MM.1S (cell line): ENCODE measurements around the gene LRMDA.

ENCODE experiments used
- DNase-seq: peaks from one replicate; pipeline ENCODE4 v3.0.0-alpha.2; 2015
- H2AFZ ChIP-seq: fragments of 300-600 bp; sonication (generic); 2 replicates; pipeline ENCODE4 v1.6.0; 2016; ENCODE audit warnings: antibody characterized with exemption, low read length
- H3F3A ChIP-seq: fragments of 300-600 bp; sonication (generic); 2 replicates; pipeline ENCODE4 v1.6.1; 2016; ENCODE audit warnings: mild to moderate bottlenecking, antibody characterized with exemption, low read length, moderate library complexity, mixed read lengths; ENCODE audit not compliant: insufficient read depth
- H3K27ac ChIP-seq: fragments of 300-600 bp; sonication (generic); 2 replicates; pipeline ENCODE4 v1.5.1; 2016; ENCODE audit warnings: mild to moderate bottlenecking, low read length
- H3K27me3 ChIP-seq: fragments of 300-600 bp; sonication (generic); replicated peaks from 2 replicates; pipeline ENCODE4 v1.6.0; 2016; ENCODE audit warnings: low read length; ENCODE audit not compliant: insufficient read depth
- H3K36me3 ChIP-seq: fragments of 300-600 bp; sonication (generic); replicated peaks from 2 replicates; pipeline ENCODE4 v1.6.1; 2016; ENCODE audit warnings: mild to moderate bottlenecking, low read length, mixed read lengths; ENCODE audit not compliant: insufficient read depth
- H3K4me1 ChIP-seq: fragments of 300-600 bp; sonication (generic); 2 replicates; pipeline ENCODE4 v1.6.1; 2016; ENCODE audit warnings: low read length, mixed read lengths
- H3K4me2 ChIP-seq: fragments of 300-600 bp; sonication (generic); 2 replicates; pipeline ENCODE4 v1.6.0; 2016; ENCODE audit warnings: low read depth, low read length
- H3K4me3 ChIP-seq: fragments of 300-600 bp; sonication (generic); 2 replicates; pipeline ENCODE4 v1.5.1; 2016; ENCODE audit warnings: low read length, mixed read lengths
- H3K79me2 ChIP-seq: fragments of 300-600 bp; sonication (generic); 2 replicates; pipeline ENCODE4 v1.6.1; 2016; ENCODE audit warnings: mixed run types, low read length, mixed read lengths
- H3K9ac ChIP-seq: fragments of 300-600 bp; sonication (generic); 2 replicates; pipeline ENCODE4 v1.6.1; 2016; ENCODE audit warnings: low read length, mixed read lengths
- H3K9me2 ChIP-seq: fragments of 300-600 bp; sonication (generic); replicated peaks from 2 replicates; pipeline ENCODE4 v1.6.1; 2016; ENCODE audit warnings: mild to moderate bottlenecking, low read length, mixed read lengths; ENCODE audit not compliant: insufficient read depth
- H3K9me3 ChIP-seq: fragments of 300-600 bp; sonication (generic); replicated peaks from 2 replicates; pipeline ENCODE4 v1.6.1; 2016; ENCODE audit warnings: mild to moderate bottlenecking, low read length, mixed read lengths; ENCODE audit not compliant: insufficient read depth
- H4K20me1 ChIP-seq: fragments of 300-600 bp; sonication (generic); 2 replicates; pipeline ENCODE4 v1.6.1; 2016; ENCODE audit warnings: mild to moderate bottlenecking, low read length, moderate library complexity, mixed read lengths; ENCODE audit not compliant: insufficient read depth
- EZH2 ChIP-seq: fragments of 300-600 bp; sonication (generic); optimal IDR thresholded peaks from 2 replicates; pipeline ENCODE3; 2017; ENCODE audit warnings: low read depth, mild to moderate bottlenecking, antibody characterized with exemption, low read length, mixed read lengths
- EZH2phosphoT487 ChIP-seq: fragments of 300-600 bp; sonication (generic); IDR thresholded peaks from 2 replicates; pipeline ENCODE4 v1.6.1; 2018; ENCODE audit warnings: antibody characterized with exemption, low read length
- TF ChIP-seq, protein P1 (sequence below): fragments of 300-600 bp; sonication (generic); IDR thresholded peaks from 2 replicates; pipeline ENCODE4 v1.5.1; 2016; ENCODE audit warnings: antibody characterized with exemption, low read length, mixed read lengths

The LRMDA gene

DNA sequence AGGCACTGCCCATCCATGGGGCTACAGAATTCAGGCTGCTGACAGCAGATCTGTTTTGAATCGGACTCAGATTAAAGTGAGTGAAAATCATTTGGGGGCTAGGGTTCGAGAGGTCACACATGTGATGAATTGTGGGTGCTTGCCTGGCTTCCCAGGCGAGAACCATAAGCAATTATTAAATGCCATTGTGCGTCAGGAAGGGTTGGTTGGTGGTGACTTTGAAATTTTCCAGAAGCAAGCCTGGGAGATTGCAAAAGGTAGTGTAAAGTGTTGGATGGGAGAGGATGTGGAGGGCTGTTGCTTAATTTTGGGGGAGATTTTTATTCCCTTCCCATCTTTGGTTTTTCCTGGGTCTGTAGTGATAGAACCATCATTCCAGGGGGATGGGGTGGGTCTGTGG is 34.6 kb downstream of the LRMDA start:
- no peak overlapping the region for H3K9ac ChIP-seq
- H3K27ac ChIP-seq, result no peak overlapping the region
- TF ChIP-seq, protein P1, sequence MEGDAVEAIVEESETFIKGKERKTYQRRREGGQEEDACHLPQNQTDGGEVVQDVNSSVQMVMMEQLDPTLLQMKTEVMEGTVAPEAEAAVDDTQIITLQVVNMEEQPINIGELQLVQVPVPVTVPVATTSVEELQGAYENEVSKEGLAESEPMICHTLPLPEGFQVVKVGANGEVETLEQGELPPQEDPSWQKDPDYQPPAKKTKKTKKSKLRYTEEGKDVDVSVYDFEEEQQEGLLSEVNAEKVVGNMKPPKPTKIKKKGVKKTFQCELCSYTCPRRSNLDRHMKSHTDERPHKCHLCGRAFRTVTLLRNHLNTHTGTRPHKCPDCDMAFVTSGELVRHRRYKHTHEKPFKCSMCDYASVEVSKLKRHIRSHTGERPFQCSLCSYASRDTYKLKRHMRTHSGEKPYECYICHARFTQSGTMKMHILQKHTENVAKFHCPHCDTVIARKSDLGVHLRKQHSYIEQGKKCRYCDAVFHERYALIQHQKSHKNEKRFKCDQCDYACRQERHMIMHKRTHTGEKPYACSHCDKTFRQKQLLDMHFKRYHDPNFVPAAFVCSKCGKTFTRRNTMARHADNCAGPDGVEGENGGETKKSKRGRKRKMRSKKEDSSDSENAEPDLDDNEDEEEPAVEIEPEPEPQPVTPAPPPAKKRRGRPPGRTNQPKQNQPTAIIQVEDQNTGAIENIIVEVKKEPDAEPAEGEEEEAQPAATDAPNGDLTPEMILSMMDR, result no peak
- TF ChIP-seq EZH2phosphoT487 (no peak), EZH2 (no peak)
- no peaks in the 10 kb centered on the region for H3K79me2 ChIP-seq
- no peak overlapping the region for H3K4me3 ChIP-seq
- no peaks in the 10 kb centered on the region for H3K9me3 ChIP-seq
- no peaks in the 10 kb centered on the region for H4K20me1 ChIP-seq
- H3K4me1 ChIP-seq, result no peaks in the 10 kb centered on the region
- DNase-seq, result no peak
- no peaks in the 10 kb centered on the region for H3K9me2 ChIP-seq
- H2AFZ ChIP-seq, result no peak overlapping the region
- H3F3A ChIP-seq, result no peaks in the 10 kb centered on the region
- no peaks in the 10 kb centered on the region for H3K36me3 ChIP-seq
- H3K4me2 ChIP-seq, result no peak overlapping the region
- H3K27me3 ChIP-seq, result no peaks in the 10 kb centered on the region

DNA sequence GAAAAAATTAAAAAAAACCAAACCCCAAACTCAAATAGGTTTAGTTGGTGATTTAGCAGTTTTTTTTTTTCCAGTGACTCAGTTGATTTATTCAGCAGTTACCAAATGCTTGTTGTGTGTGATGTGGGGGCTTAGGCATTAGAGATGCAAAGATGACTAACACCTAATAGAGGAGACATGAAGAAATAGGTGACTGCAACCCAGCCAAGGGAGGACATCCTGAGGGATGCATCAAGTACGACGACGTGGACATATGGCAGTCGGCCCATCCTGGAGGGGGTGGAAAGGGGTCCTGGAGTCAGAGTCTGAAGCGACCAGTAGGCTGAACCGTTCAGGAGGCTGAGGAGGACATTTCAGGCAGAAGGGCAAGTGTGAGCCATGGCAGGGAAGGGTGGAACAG is 35.5 kb downstream of the LRMDA start:
- TF ChIP-seq EZH2 (no peak), EZH2phosphoT487 (no peak)
- TF ChIP-seq, protein P1, result no peak
- no peak overlapping the region for H3K9ac ChIP-seq
- H3K4me3 ChIP-seq, result no peak overlapping the region
- no peaks in the 10 kb centered on the region for H4K20me1 ChIP-seq
- no peaks in the 10 kb centered on the region for H3K9me2 ChIP-seq
- H3K9me3 ChIP-seq, result no peaks in the 10 kb centered on the region
- DNase-seq, result no peak
- no peak overlapping the region for H3K4me2 ChIP-seq
- H2AFZ ChIP-seq, result no peak overlapping the region
- H3K4me1 ChIP-seq, result no peaks in the 10 kb centered on the region
- no peaks in the 10 kb centered on the region for H3F3A ChIP-seq
- no peaks in the 10 kb centered on the region for H3K27me3 ChIP-seq
- no peak overlapping the region for H3K27ac ChIP-seq
- no peaks in the 10 kb centered on the region for H3K79me2 ChIP-seq
- no peaks in the 10 kb centered on the region for H3K36me3 ChIP-seq

DNA sequence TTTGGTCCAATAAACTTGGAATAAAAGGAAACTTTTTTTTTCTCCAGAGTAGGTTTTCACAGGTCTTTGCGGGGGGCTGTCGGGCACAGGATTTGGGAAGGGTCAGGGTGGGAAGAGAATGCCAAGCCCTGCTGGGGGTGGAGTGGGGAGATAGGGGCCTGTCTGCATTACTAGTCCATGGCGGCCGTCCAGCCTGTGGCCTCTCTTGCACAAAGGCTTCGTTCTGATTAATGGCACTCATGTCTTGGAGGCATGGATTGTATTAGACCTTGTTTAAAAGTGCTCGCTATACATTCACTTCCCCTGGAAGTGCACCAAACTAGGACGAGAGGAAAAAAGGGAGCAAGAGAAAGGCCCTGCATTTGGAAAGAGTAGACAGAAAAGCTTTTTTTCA is 37.2 kb downstream of the LRMDA start:
- H3F3A ChIP-seq, result no peaks in the 10 kb centered on the region
- no peak overlapping the region for H3K27ac ChIP-seq

More for the DNA sequence above, 37.2 kb downstream of the LRMDA start:
- Histone ChIP-seq H4K20me1 (no peaks in the 10 kb centered on the region), H2AFZ (no peak overlapping the region), H3K27me3 (no peaks in the 10 kb centered on the region), H3K4me3 (no peak overlapping the region), H3K36me3 (no peaks in the 10 kb centered on the region), H3K9me3 (no peaks in the 10 kb centered on the region), H3K4me1 (no peaks in the 10 kb centered on the region), H3K9ac (no peak overlapping the region), H3K4me2 (no peak overlapping the region), H3K9me2 (no peaks in the 10 kb centered on the region), H3K79me2 (no peaks in the 10 kb centered on the region)
- TF ChIP-seq EZH2phosphoT487 (no peak), EZH2 (no peak)
- TF ChIP-seq, protein P1, result no peak
- no peak for DNase-seq
